ENCODE results near the gene SARS2.

DNA sequence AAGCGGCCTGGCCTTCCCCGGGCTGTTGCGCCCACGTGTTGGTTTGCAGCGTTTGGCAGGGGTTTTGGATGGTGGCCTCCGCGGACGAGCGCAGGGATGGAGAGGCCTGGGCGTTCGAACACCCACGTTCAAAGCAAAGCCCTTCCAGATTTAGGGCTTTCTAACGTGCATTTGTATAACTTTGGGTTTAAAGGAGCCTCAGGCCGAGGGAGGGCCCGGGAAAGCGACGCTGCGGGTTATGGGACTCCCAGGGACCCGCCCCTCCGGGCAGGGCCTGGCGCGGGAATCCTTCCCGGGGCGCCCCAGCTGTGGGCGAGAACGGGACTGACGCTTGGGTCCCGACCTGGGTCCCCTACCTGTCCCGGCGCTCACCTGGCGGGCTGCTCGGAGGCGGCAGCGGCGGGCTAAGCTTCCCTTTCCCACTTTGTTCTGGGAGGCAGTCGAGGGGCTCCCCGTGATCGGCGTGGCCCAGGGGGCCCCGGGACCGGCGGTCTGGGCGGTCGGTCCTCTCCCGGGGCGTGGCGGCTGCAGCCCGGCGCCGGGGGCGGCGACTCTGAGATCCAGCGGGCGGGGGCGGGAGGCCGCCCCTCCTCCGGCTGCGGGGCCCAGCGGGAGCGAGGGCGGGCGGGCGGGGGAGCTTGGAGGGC is 44.8 kb upstream of the SARS2 start, which contains the start of gene FBXO17:
- no peak for TF ChIP-seq TAF1 (conservative IDR thresholded peaks at IDR 0.05)
- TF ChIP-seq, protein P1, sequence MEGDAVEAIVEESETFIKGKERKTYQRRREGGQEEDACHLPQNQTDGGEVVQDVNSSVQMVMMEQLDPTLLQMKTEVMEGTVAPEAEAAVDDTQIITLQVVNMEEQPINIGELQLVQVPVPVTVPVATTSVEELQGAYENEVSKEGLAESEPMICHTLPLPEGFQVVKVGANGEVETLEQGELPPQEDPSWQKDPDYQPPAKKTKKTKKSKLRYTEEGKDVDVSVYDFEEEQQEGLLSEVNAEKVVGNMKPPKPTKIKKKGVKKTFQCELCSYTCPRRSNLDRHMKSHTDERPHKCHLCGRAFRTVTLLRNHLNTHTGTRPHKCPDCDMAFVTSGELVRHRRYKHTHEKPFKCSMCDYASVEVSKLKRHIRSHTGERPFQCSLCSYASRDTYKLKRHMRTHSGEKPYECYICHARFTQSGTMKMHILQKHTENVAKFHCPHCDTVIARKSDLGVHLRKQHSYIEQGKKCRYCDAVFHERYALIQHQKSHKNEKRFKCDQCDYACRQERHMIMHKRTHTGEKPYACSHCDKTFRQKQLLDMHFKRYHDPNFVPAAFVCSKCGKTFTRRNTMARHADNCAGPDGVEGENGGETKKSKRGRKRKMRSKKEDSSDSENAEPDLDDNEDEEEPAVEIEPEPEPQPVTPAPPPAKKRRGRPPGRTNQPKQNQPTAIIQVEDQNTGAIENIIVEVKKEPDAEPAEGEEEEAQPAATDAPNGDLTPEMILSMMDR (IDR thresholded peaks at IDR 0.05; ENCODE audit: low read depth, low read length, missing input control), result no peak
